ENCODE measurements around the gene IFRD1.

IFRD1 gene

GRCh38 chr7:112504093-112504695, 53.9 kb downstream of the IFRD1 start:
- TF ChIP-seq CTCF (conservative IDR thresholded peaks at IDR 0.05), result no peak
- H3K27ac ChIP-seq, result no peak overlapping the region

GRCh38 chr7:112505495-112505894, 55.2 kb downstream of the IFRD1 start:
- TF ChIP-seq CTCF (conservative IDR thresholded peaks at IDR 0.05), result peak; percentile 34
- no peak overlapping the region for H3K27ac ChIP-seq

GRCh38 chr7:112508404-112508803, 58.1 kb downstream of the IFRD1 start:
- TF ChIP-seq CTCF (conservative IDR thresholded peaks at IDR 0.05), result no peak
- H3K27ac ChIP-seq, result no peak overlapping the region

- H3K27ac ChIP-seq, result no peak overlapping the region
- no peak for TF ChIP-seq CTCF (conservative IDR thresholded peaks at IDR 0.05)
Observed at GRCh38 chr7:112509402-112509801, 59.1 kb downstream of the IFRD1 start.

- no peak overlapping the region for H3K27ac ChIP-seq
- no peak for TF ChIP-seq CTCF (conservative IDR thresholded peaks at IDR 0.05)
Observed at GRCh38 chr7:112510001-112510742, 59.9 kb downstream of the IFRD1 start.

- no peak for TF ChIP-seq CTCF (conservative IDR thresholded peaks at IDR 0.05)
Observed at GRCh38 chr7:112510743-112511110, 60.5 kb downstream of the IFRD1 start.

GRCh38 chr7:112511451-112512202, 61.4 kb downstream of the IFRD1 start:
- no peak for TF ChIP-seq CTCF (conservative IDR thresholded peaks at IDR 0.05)

More at GRCh38 chr7:112510743-112511110, 60.5 kb downstream of the IFRD1 start:
- no peak overlapping the region for H3K27ac ChIP-seq

More at GRCh38 chr7:112511451-112512202, 61.4 kb downstream of the IFRD1 start:
- no peak overlapping the region for H3K27ac ChIP-seq

Data from VCaP (cell line).